Suprapubic skin (tissue), 3 donors: ENCODE measurements around the gene MCUR1.

Experiments
- CTCF ChIP-seq, 2 donors: fragments of 200-600 bp in 1 of 2; fragments of 450-650 bp in 1 of 2; sonication (generic) in 1 of 2; IDR thresholded peaks; one replicate each; pipeline ENCODE4 v1.5.1; 2016 to 2019; ENCODE audit warnings: antibody characterized with exemption in 2 of 2, mild to moderate bottlenecking in 1 of 2, moderate library complexity in 1 of 2
- EP300 ChIP-seq: sonication (generic); formaldehyde crosslinking; IDR thresholded peaks from one replicate; pipeline ENCODE4 v1.6.1; 2017; ENCODE audit warnings: antibody characterized with exemption

GRCh38 chr6:13847326-13848050 lies 33.1 kb upstream of the MCUR1 start:
- no peak for TF ChIP-seq CTCF (IDR thresholded peaks at IDR 0.05)
- no peak for TF ChIP-seq EP300
